ENCODE data around the gene CRISP2. TPM values are rescaled to one million over a fixed set of nuclear protein-coding genes. Genes with fewer than 3 reads are reported as not detected.
A peak's percentile ranks its signal among the peaks of the same experiment; 100 is the strongest.

Gene CRISP2
- total RNA-seq (2011; cell fraction: chromatin; rRNA removed; ENCODE audit: low replicate concordance) = not detected in 2 replicates
- not detected in 2 replicates for total RNA-seq (2011; cell fraction: nucleolus; rRNA removed)
- not detected in 2 replicates for total RNA-seq (2011; cell fraction: nucleoplasm; rRNA removed)
- total RNA-seq (2014; rRNA removed) (not detected in 2 replicates), total RNA-seq (2014; rRNA removed; fragmentation: Illumina TruSeq; extraction: Trizol) (0.13 TPM in 1 of 2 replicates, not detected in the other), total RNA-seq (2015; rRNA removed; fragmentation: Illumina TruSeq; extraction: Trizol) (not detected in 2 replicates), total RNA-seq (2021) (not detected in 2 replicates), polyA plus RNA-seq (2011; rRNA removed) (0.07 TPM in 1 of 2 replicates, not detected in the other), polyA plus RNA-seq (2014; fragmentation: Illumina TruSeq; extraction: Trizol) (0.15 TPM in 1 of 2 replicates, not detected in the other), polyA plus RNA-seq (2014; fragmentation: Nextera tagmentation; extraction: Ambion mirVana) (not detected), polyA plus RNA-seq (2014; rRNA removed) (not detected in 2 replicates), polyA minus RNA-seq (2011; rRNA and poly(A)+ RNA removed) (not detected in 2 replicates), Bru-seq, nascent RNA (percentile 5 among the genes with signal in this experiment), BruChase-seq, experiment 1, labeled RNA remaining after a 2-hour chase (percentile 14 among the genes with signal in this experiment), BruChase-seq, experiment 2, labeled RNA remaining after a 6-hour chase (percentile 8 among the genes with signal in this experiment)
- polyA plus RNA-seq (2011; cell fraction: cytosol; rRNA removed) = not detected in 2 replicates
- polyA plus RNA-seq (2011; cell fraction: nucleus; rRNA removed) = not detected in 2 replicates
- polyA plus RNA-seq (2012) = not detected in 2 replicates
- polyA minus RNA-seq (2011; cell fraction: cytosol; rRNA and poly(A)+ RNA removed) = not detected in 2 replicates
- not detected in 2 replicates for polyA minus RNA-seq (2011; cell fraction: nucleus; rRNA and poly(A)+ RNA removed)
- long read RNA-seq, experiment 1 = 0 reads
- long read RNA-seq, experiment 2 = 0 reads
- long read RNA-seq, experiment 3 = 0 reads

- Histone ChIP-seq H3K36me3 (ENCODE audit: control insufficient read depth, insufficient read depth, low read length) (no peaks in the 10 kb centered on the region), H3K27me3 (ENCODE audit: control insufficient read depth in 2 of 2, insufficient read depth in 2 of 2, low read length in 2 of 2) (no peaks in the 10 kb centered on the region), H3K79me2 (ENCODE audit: control insufficient read depth, insufficient read depth, low read length) (no peaks in the 10 kb centered on the region), H3K4me3 (no peak within 1 kb of the TSS), H3K9ac (ENCODE audit: insufficient read depth in 1 of 2, low read depth in 2 of 2, low read length in 2 of 2) (no peak within 1 kb of the TSS), H2AFZ (ENCODE audit: low read depth, low read length) (peak within 1 kb of the TSS; percentile 18; the same call in 1 of the 2 replicates), H4K20me1 (replicated peaks; ENCODE audit: control insufficient read depth, insufficient read depth, low read length) (no peaks in the 10 kb centered on the region), H3K4me2 (ENCODE audit: insufficient read depth, low read length) (no peak within 1 kb of the TSS), H3K27ac (ENCODE audit: extremely low read depth, low read depth, low read length) (no peak within 1 kb of the TSS), H3K9me3 (replicated peaks; ENCODE audit: control insufficient read depth, insufficient read depth, low read depth, low read length) (no peaks in the 10 kb centered on the region), H3K9me1 (ENCODE audit: control insufficient read depth, insufficient read depth, low read length) (no peaks in the 10 kb centered on the region), H3K4me1 (replicated peaks in 1 of 2; ENCODE audit: control insufficient read depth in 2 of 2, insufficient read depth in 2 of 2, low read length in 2 of 2) (0 out of 5 replicates have a peak, but pooled peaks cover 0 to 3% of the 10 kb centered on the region in 2 experiments)
- in situ Hi-C loops (cut with MboI) = no loop called here
- intact Hi-C loops (cut with micrococcal nuclease) = no loop called here
- ChIA-PET POLR2A (no interaction called here), CTCF (ENCODE audit: low intra/inter-chr PET ratio) (no interaction called here)
- TF ChIP-seq ZNF23 (CRISPR knock-in tag; IDR thresholded peaks at IDR 0.05) = no peak
- WGBS (ENCODE audit: insufficient coverage, low coverage, missing lambda C conversion rate) = 86% methylated on average over 21 of the region's 26 CpGs
- FAIRE-seq (no peak), ATAC-seq (no peak), DNase-seq (ENCODE audit: extremely low read depth in 1 of 4, low spot score in 3 of 4) (no peak)
- BruUV-seq (replicated peaks) = no TSS peak
Observed at GRCh38 chr6:49713346-49713745, at the start of gene CRISP2. Gene CRISP2, minus strand, starts transcription at chr6:49713543. Its CDS starts 4,347 bp downstream, at chr6:49709196.

GRCh38 chr6:49744259-49744658 lies 30.9 kb upstream of the CRISP2 start, which contains the start of gene CRISP3:
Gene CRISP3, minus strand, starts transcription at chr6:49744388. Its CDS starts 21 bp downstream, at chr6:49744367.
- FAIRE-seq = no peak
- TF ChIP-seq FIP1L1 (IDR thresholded peaks at IDR 0.05; ENCODE audit: low read depth, low read length, poor library complexity, severe bottlenecking) (no peak), HDAC3 (IDR thresholded peaks at IDR 0.05; ENCODE audit: borderline replicate concordance, partially characterized antibody) (peak; percentile 13), ZNF592 (IDR thresholded peaks at IDR 0.05) (0 out of 2 replicates have a peak, but pooled peaks have one; percentile 24), FOXK2 (conservative IDR thresholded peaks at IDR 0.05 in 1 of 2, IDR thresholded peaks at IDR 0.05 in 1 of 2; ENCODE audit: low read depth in 2 of 2) (peak in 1 of 2 experiments; percentile 25; a peak in 1 of 4 replicates)

More at GRCh38 chr6:49744259-49744658, 30.9 kb upstream of the CRISP2 start, which contains the start of gene CRISP3:
- DNase-seq (ENCODE audit: extremely low read depth in 1 of 4, low spot score in 3 of 4) (no peak), ATAC-seq (peak; percentile 41; the same call in 1 of the 3 replicates)
- ChIA-PET POLR2A (no interaction called here), CTCF (ENCODE audit: low intra/inter-chr PET ratio) (no interaction called here)
- 53% methylated on average over 1 of the region's 1 CpG for WGBS (ENCODE audit: insufficient coverage, low coverage, missing lambda C conversion rate)
- H3K36me3 ChIP-seq (ENCODE audit: control insufficient read depth, insufficient read depth, low read length) = no peaks in the 10 kb centered on the region
- H2AFZ ChIP-seq (ENCODE audit: low read depth, low read length) = peak within 1 kb of the TSS; percentile 48
- no peaks in the 10 kb centered on the region for H3K27me3 ChIP-seq (ENCODE audit: control insufficient read depth in 2 of 2, insufficient read depth in 2 of 2, low read length in 2 of 2)
- H3K9me1 ChIP-seq (ENCODE audit: control insufficient read depth, insufficient read depth, low read length) = no peaks in the 10 kb centered on the region
- intact Hi-C loops (cut with micrococcal nuclease) = no loop called here
- no peaks in the 10 kb centered on the region for H3K9me3 ChIP-seq (replicated peaks; ENCODE audit: control insufficient read depth, insufficient read depth, low read depth, low read length)
- H3K9ac ChIP-seq (ENCODE audit: insufficient read depth in 1 of 2, low read depth in 2 of 2, low read length in 2 of 2) = 0 out of 4 replicates have a peak within 1 kb of the TSS, but pooled peaks of 1 of the 2 experiments have one; percentile 19
- in situ Hi-C loops (cut with MboI) = no loop called here
- no peaks in the 10 kb centered on the region for H4K20me1 ChIP-seq (replicated peaks; ENCODE audit: control insufficient read depth, insufficient read depth, low read length)
- H3K79me2 ChIP-seq (ENCODE audit: control insufficient read depth, insufficient read depth, low read length) = no peaks in the 10 kb centered on the region
- peak within 1 kb of the TSS; percentile 13 for H3K4me2 ChIP-seq (ENCODE audit: insufficient read depth, low read length)
- no TSS peak for BruUV-seq (replicated peaks)
- peaks cover 0 to 11% of the 10 kb centered on the region in 2 experiments; a peak in 3 of 5 replicates for H3K4me1 ChIP-seq (replicated peaks in 1 of 2; ENCODE audit: control insufficient read depth in 2 of 2, insufficient read depth in 2 of 2, low read length in 2 of 2)
- H3K4me3 ChIP-seq = no peak within 1 kb of the TSS
- peak within 1 kb of the TSS; percentile 8; the same call in 1 of the 3 replicates for H3K27ac ChIP-seq (ENCODE audit: extremely low read depth, low read depth, low read length)
